GM18520 (cell line): ENCODE results near the gene MAGEA3.
"Not testable (repeated sequence)": the region's sequence is repeated elsewhere in the genome, so short reads cannot be mapped to it uniquely, and the experiment has no call there.

Experiments used
- ATAC-seq: cut with Tn5 transposase; IDR thresholded peaks from one replicate; pipeline ENCODE4 v1.9.1; 2021; ENCODE audit not compliant: unreplicated experiment

The MAGEA3 gene

DNA sequence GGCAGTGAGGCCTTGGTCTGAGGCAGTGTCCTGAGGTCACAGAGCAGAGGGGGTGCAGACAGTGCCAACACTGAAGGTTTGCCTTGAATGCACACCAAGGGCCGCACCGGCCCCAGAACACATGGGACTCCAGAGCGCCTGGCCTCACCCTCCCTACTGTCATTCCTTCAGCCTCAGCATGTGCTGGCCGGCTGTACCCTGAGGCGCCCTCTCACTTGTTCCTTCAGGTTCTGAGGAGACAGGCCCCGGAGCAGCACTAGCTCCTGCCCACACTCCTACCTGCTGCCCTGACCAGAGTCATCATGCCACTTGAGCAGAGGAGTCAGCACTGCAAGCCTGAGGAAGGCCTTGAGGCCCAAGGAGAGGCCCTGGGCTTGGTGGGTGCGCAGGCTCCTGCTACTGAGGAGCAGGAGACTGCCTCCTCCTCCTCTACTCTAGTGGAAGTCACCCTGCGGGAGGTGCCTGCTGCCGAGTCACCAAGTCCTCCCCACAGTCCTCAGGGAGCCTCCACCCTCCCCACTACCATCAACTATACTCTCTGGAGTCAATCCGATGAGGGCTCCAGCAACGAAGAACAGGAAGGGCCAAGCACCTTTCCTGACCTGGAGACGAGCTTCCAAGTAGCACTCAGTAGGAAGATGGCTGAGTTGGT is 37.4 kb downstream of the MAGEA3 start:
- no peak for ATAC-seq

DNA sequence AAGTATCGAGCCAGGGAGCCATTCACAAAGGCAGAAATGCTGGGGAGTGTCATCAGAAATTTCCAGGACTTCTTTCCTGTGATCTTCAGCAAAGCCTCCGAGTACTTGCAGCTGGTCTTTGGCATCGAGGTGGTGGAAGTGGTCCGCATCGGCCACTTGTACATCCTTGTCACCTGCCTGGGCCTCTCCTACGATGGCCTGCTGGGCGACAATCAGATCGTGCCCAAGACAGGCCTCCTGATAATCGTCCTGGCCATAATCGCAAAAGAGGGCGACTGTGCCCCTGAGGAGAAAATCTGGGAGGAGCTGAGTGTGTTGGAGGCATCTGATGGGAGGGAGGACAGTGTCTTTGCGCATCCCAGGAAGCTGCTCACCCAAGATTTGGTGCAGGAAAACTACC is 37.9 kb downstream of the MAGEA3 start:
- not testable (repeated sequence) for ATAC-seq

GRCh38 chrX:152738560-152738959 is 40.0 kb downstream of the MAGEA3 start:
- ATAC-seq: no peak
